Left renal pelvis (tissue), 4 donors: ENCODE data around the gene OXCT2. TPM values are rescaled to one million over a fixed set of nuclear protein-coding genes. Genes with fewer than 3 reads are reported as not detected.

Source experiments
- DNase-seq, 4 donors: peaks; one replicate each; pipeline ENCODE4 v3.0.0-alpha.2; 2013; ENCODE audit warnings: low read depth in 4 of 4, low spot score in 3 of 4
- polyA plus RNA-seq, 4 donors: library from polyadenylated mRNA; unstranded; fragments of 120-200 nt; gene quantifications; one replicate each; pipeline ENCODE4 v1.2.1, GENCODE V29; 2013; ENCODE audit not compliant: insufficient read length in 4 of 4

Gene OXCT2
- polyA plus RNA-seq, 4 donors = 0.14 to 0.68 (median 0.22) TPM

GRCh38 chr1:39738622-39739366, 32.4 kb downstream of the OXCT2 start, which contains the start of gene PPIE:
Gene PPIE (plus strand): TSS chr1:39738882. CDS start chr1:39738901, 19 bp downstream.
- DNase-seq = peak; percentile 72 to 84 (median 80)

- DNase-seq = no peak
These were observed 33.5 kb downstream of the OXCT2 start for GRCh38 chr1:39737546-39738169.

- no peak for DNase-seq
These were observed 35.4 kb downstream of the OXCT2 start for GRCh38 chr1:39735731-39736130.

GRCh38 chr1:39733161-39733560, 38.0 kb downstream of the OXCT2 start:
- no peak for DNase-seq

GRCh38 chr1:39732730-39733129, 38.4 kb downstream of the OXCT2 start:
- no peak for DNase-seq

- DNase-seq = no peak
These were observed 41.3 kb downstream of the OXCT2 start for GRCh38 chr1:39729842-39730241.

- DNase-seq = no peak
These were observed 42.1 kb downstream of the OXCT2 start for GRCh38 chr1:39729030-39729429.

GRCh38 chr1:39727932-39728317, 43.2 kb downstream of the OXCT2 start:
- DNase-seq = no peak

GRCh38 chr1:39727221-39727931, 43.8 kb downstream of the OXCT2 start:
- no peak for DNase-seq

- no peak for DNase-seq
These were observed 44.5 kb downstream of the OXCT2 start for GRCh38 chr1:39726600-39726999.

- DNase-seq = no peak
These were observed 48.7 kb downstream of the OXCT2 start for GRCh38 chr1:39722495-39722894.

- no peak for DNase-seq
These were observed 49.5 kb downstream of the OXCT2 start for GRCh38 chr1:39721664-39722063.

GRCh38 chr1:39720094-39720999, 50.8 kb downstream of the OXCT2 start:
- peak in 1 of 4 donors; percentile 43 for DNase-seq

Other genes starting within 250 kb of the OXCT2 start
- gene PABPC4, start 194.6 kb downstream of the OXCT2 start, polyA plus RNA-seq = 100 to 1,000 TPM; 182 to 260 (median 204) TPM
- gene HEYL, start 131.7 kb downstream of the OXCT2 start, polyA plus RNA-seq = 10 to 100 TPM in 3 of 4 donors, 1 to 10 TPM in 1; 5.6 to 23.9 (median 20.6) TPM
- 1 to 10 TPM in 1 of 4 donors, under 1 TPM in 3; 0.27 to 1.7 (median 0.43) TPM for gene NT5C1A, start 99.2 kb downstream of the OXCT2 start, polyA plus RNA-seq
- 1 to 10 TPM in 2 of 4 donors, under 1 TPM in 2; 0.69 to 6.8 (median 1.2) TPM for gene HPCAL4, start 79.9 kb downstream of the OXCT2 start, polyA plus RNA-seq
- gene PPIE, start 32.5 kb downstream of the OXCT2 start, polyA plus RNA-seq = 10 to 100 TPM; 42.1 to 70.8 (median 65.4) TPM
- gene BMP8B, start 17.5 kb upstream of the OXCT2 start, polyA plus RNA-seq = 1 to 10 TPM in 3 of 4 donors, under 1 TPM in 1; 0.76 to 3.4 (median 2.5) TPM
- gene TRIT1, start 112.2 kb upstream of the OXCT2 start, polyA plus RNA-seq = 10 to 100 TPM; 19.1 to 43.4 (median 41.7) TPM
- 10 to 100 TPM in 2 of 4 donors, 1 to 10 TPM in 2; 1.6 to 12.5 (median 8.6) TPM for gene MYCL, start 130.6 kb upstream of the OXCT2 start, polyA plus RNA-seq
- 1 to 10 TPM in 3 of 4 donors, under 1 TPM in 1; 0.37 to 4.1 (median 2.7) TPM for gene MFSD2A, start 183.8 kb upstream of the OXCT2 start, polyA plus RNA-seq